Measurements from ENCODE around the gene SQOR. TPM values are rescaled to one million over a fixed set of nuclear protein-coding genes. Genes with fewer than 3 reads are reported as not detected.

SQOR gene
- total and polyA plus RNA-seq, 2 donors (not counting 1 experiment from before 2014, with no cell fraction given): 81.5 to 129 TPM

DNA sequence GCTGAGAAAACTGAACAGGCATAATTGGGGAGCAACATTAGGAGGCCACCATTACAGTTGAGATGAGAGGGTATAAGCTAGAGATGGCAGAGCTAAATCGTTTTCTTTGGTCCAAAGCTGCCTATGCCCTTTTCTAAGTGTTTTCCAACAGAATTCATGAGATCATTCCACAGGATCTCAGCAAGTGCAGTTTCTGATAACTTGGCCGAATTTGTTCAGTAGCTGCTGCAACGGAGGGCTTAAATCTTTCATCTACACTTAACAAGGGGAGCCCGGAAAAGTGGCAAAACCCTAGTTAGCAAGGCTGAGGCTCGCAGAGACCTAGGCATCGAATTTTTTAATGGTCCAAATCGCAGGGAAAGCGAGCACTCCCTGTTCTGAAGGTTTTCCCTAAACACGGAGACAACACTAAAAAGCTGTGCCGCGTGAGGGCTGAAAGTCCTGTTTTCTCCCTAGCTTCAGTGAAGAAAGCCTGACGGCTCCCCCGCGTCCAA is 48.2 kb upstream of the SQOR start:
- Histone ChIP-seq H3K79me2 (ENCODE audit: control insufficient read depth, insufficient read depth, low read length) (peaks cover 38% of the 10 kb centered on the region), H3K4me2 (ENCODE audit: extremely low read depth, insufficient read depth, low read length) (peak overlapping the region; percentile 73), H2AFZ (ENCODE audit: low read length) (peak overlapping the region; percentile 56), H3K27me3 (ENCODE audit: control insufficient read depth, insufficient read depth, low read length) (no peaks in the 10 kb centered on the region), H3K9ac (ENCODE audit: insufficient read depth, low read length) (peak overlapping the region; percentile 99), H3K4me1 (ENCODE audit: control insufficient read depth, extremely low read depth, insufficient read depth, low read length) (no peaks in the 10 kb centered on the region), H3K36me3 (ENCODE audit: control insufficient read depth, insufficient read depth, low read length) (no peaks in the 10 kb centered on the region), H3K4me3 (replicated peaks in 1 of 4; ENCODE audit: control extremely low read depth in 1 of 4, insufficient read depth in 1 of 4, low read depth in 3 of 4, low read length in 4 of 4) (peak overlapping the region; percentile 82 to 87 (median 84)), H3K9me3 (ENCODE audit: control insufficient read depth, insufficient read depth, low read depth, low read length) (no peaks in the 10 kb centered on the region), H3K27ac (ENCODE audit: insufficient read depth, low read length) (peak overlapping the region; percentile 92), H4K20me1 (ENCODE audit: control insufficient read depth, extremely low read depth, insufficient read depth, low read length) (no peaks in the 10 kb centered on the region)
- no peak for DNase-seq (ENCODE audit: low read depth in 2 of 2)
- TF ChIP-seq, protein P1, sequence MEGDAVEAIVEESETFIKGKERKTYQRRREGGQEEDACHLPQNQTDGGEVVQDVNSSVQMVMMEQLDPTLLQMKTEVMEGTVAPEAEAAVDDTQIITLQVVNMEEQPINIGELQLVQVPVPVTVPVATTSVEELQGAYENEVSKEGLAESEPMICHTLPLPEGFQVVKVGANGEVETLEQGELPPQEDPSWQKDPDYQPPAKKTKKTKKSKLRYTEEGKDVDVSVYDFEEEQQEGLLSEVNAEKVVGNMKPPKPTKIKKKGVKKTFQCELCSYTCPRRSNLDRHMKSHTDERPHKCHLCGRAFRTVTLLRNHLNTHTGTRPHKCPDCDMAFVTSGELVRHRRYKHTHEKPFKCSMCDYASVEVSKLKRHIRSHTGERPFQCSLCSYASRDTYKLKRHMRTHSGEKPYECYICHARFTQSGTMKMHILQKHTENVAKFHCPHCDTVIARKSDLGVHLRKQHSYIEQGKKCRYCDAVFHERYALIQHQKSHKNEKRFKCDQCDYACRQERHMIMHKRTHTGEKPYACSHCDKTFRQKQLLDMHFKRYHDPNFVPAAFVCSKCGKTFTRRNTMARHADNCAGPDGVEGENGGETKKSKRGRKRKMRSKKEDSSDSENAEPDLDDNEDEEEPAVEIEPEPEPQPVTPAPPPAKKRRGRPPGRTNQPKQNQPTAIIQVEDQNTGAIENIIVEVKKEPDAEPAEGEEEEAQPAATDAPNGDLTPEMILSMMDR (conservative IDR thresholded peaks at IDR 0.05 in 1 of 2, IDR thresholded peaks at IDR 0.05 in 1 of 2; ENCODE audit: low read depth in 1 of 2, low read length in 2 of 2): no peak
- no peak for TF ChIP-seq EZH2 (IDR thresholded peaks at IDR 0.05; ENCODE audit: low read length, missing control alignments)

DNA sequence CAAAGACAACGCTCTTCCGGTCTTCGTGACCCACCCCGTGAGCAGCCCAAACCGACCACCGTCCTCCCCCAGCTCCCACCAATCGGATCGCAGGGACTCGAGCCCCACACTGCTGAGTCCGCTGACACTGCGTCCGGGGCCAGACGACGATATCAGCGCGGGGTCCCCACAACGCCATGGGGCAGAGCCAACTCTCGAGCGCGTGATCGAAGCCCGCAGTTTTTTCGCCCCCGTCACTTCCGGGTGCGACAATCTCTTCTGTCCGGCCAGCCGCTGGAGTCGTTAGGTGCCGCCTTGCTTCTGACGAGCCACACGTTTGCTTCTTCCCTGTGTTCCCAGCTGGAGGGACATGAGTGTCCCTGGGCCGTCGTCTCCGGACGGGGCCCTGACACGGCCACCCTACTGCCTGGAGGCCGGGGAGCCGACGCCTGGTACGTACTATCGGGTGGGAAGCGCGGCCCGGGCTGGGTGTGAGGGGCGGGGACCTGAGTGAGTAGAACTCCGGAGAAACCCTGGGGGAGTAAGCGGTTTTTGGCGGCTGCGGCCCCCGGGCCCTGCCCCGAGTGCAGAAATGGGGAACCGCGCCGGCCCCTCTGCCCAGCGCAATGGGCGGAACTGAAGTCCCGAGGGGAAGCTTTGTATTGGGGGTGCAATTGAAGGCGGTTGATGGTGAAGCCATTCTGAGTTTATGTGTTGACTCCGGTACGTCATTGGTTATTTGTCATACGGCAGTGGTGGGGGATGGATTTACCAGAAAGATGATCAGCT is 47.5 kb upstream of the SQOR start, which contains the start of gene BLOC1S6:
TSS of gene BLOC1S6 (plus strand) at position 285 of the 768 bp plus-strand sequence. CDS start at position 350, 65 bp downstream.
- Histone ChIP-seq H3K9ac (ENCODE audit: insufficient read depth, low read length) (peak within 1 kb of the TSS; percentile 99), H3K36me3 (ENCODE audit: control insufficient read depth, insufficient read depth, low read length) (no peaks in the 10 kb centered on the region), H3K4me1 (ENCODE audit: control insufficient read depth, extremely low read depth, insufficient read depth, low read length) (no peaks in the 10 kb centered on the region), H3K4me2 (ENCODE audit: extremely low read depth, insufficient read depth, low read length) (peak within 1 kb of the TSS; percentile 96), H3K27ac (ENCODE audit: insufficient read depth, low read length) (peak within 1 kb of the TSS; percentile 92), H3K79me2 (ENCODE audit: control insufficient read depth, insufficient read depth, low read length) (peaks cover 42% of the 10 kb centered on the region), H2AFZ (ENCODE audit: low read length) (peak within 1 kb of the TSS; percentile 56), H4K20me1 (ENCODE audit: control insufficient read depth, extremely low read depth, insufficient read depth, low read length) (no peaks in the 10 kb centered on the region), H3K27me3 (ENCODE audit: control insufficient read depth, insufficient read depth, low read length) (no peaks in the 10 kb centered on the region), H3K9me3 (ENCODE audit: control insufficient read depth, insufficient read depth, low read depth, low read length) (no peaks in the 10 kb centered on the region), H3K4me3 (replicated peaks in 1 of 4; ENCODE audit: control extremely low read depth in 1 of 4, insufficient read depth in 1 of 4, low read depth in 3 of 4, low read length in 4 of 4) (peak within 1 kb of the TSS; percentile 82 to 87 (median 84))
- TF ChIP-seq, protein P1 (conservative IDR thresholded peaks at IDR 0.05 in 1 of 2, IDR thresholded peaks at IDR 0.05 in 1 of 2; ENCODE audit: low read depth in 1 of 2, low read length in 2 of 2): no peak
- TF ChIP-seq EZH2 (IDR thresholded peaks at IDR 0.05; ENCODE audit: low read length, missing control alignments): no peak
- DNase-seq (ENCODE audit: low read depth in 2 of 2): peak; percentile 91 to 92

DNA sequence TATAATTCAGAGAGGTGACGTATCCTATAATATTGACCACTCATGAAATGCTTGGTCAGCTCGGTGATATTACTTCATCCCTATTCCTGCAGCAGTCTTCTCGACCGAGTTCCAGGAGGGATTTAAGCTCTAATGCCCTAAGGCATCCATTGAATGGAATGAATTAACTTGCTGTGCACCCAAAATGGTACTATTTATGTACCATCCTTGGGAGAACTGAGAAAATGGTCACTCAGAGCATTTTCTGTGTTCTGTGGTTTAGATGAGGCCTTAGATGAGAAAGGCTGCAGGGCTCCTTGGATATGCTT is 47.0 kb upstream of the SQOR start:
- no peaks in the 10 kb centered on the region for H3K4me1 ChIP-seq (ENCODE audit: control insufficient read depth, extremely low read depth, insufficient read depth, low read length)
- no peaks in the 10 kb centered on the region for H3K27me3 ChIP-seq (ENCODE audit: control insufficient read depth, insufficient read depth, low read length)
- TF ChIP-seq EZH2 (IDR thresholded peaks at IDR 0.05; ENCODE audit: low read length, missing control alignments): no peak
- TF ChIP-seq, protein P1 (conservative IDR thresholded peaks at IDR 0.05 in 1 of 2, IDR thresholded peaks at IDR 0.05 in 1 of 2; ENCODE audit: low read depth in 1 of 2, low read length in 2 of 2): no peak
- peak overlapping the region; percentile 92 for H3K27ac ChIP-seq (ENCODE audit: insufficient read depth, low read length)
- H2AFZ ChIP-seq (ENCODE audit: low read length): no peak overlapping the region
- peaks cover 45% of the 10 kb centered on the region for H3K79me2 ChIP-seq (ENCODE audit: control insufficient read depth, insufficient read depth, low read length)
- peak overlapping the region; percentile 96 for H3K4me2 ChIP-seq (ENCODE audit: extremely low read depth, insufficient read depth, low read length)
- no peaks in the 10 kb centered on the region for H4K20me1 ChIP-seq (ENCODE audit: control insufficient read depth, extremely low read depth, insufficient read depth, low read length)
- H3K36me3 ChIP-seq (ENCODE audit: control insufficient read depth, insufficient read depth, low read length): no peaks in the 10 kb centered on the region
- H3K9me3 ChIP-seq (ENCODE audit: control insufficient read depth, insufficient read depth, low read depth, low read length): no peaks in the 10 kb centered on the region
- peak overlapping the region; percentile 82 to 87 (median 84) for H3K4me3 ChIP-seq (replicated peaks in 1 of 4; ENCODE audit: control extremely low read depth in 1 of 4, insufficient read depth in 1 of 4, low read depth in 3 of 4, low read length in 4 of 4)
- peak overlapping the region; percentile 99 for H3K9ac ChIP-seq (ENCODE audit: insufficient read depth, low read length)
- no peak for DNase-seq (ENCODE audit: low read depth in 2 of 2)
